PC-9 (cell line): ENCODE measurements around the gene KCNK2. TPM values are rescaled to one million over a fixed set of nuclear protein-coding genes. Genes with fewer than 3 reads are reported as not detected.

Experiments
- BruUV-seq: library from RNA; stranded (reverse); fragments of 400-500 nt; replicated peaks from 2 replicates; lab custom pipeline; 2021; lab: Mats Ljungman, UMichigan
- CTCF ChIA-PET: fragments of 300-600 bp; sonication (Branson Sonifier 250); formaldehyde crosslinking; loops from one replicate; lab custom pipeline; 2022; ENCODE audit warnings: antibody characterized with exemption; lab: Charles Lee
- POLR2A ChIA-PET: fragments of 300-600 bp; sonication (Branson Sonifier 250); formaldehyde crosslinking; loops from one replicate; lab custom pipeline; 2022; ENCODE audit warnings: antibody characterized with exemption; ENCODE audit not compliant: unreplicated experiment; lab: Charles Lee
- DNase-seq, 2 experiments: peaks; one replicate each; pipeline versions ENCODE4 v3.0.0 to v3.0.0-alpha.2; 2015 to 2022; ENCODE audit warnings: mixed read lengths in 1 of 2
- H2AFZ ChIP-seq: fragments of 200-600 bp; sonication (generic); 2 replicates; pipeline ENCODE4 v1.8.1; 2017; ENCODE audit warnings: antibody characterized with exemption
- H3F3A ChIP-seq: fragments of 200-600 bp; sonication (generic); 2 replicates; pipeline ENCODE4 v1.8.1; 2017; ENCODE audit warnings: antibody characterized with exemption, mild to moderate bottlenecking, low read depth; ENCODE audit not compliant: insufficient read depth
- H3K27ac ChIP-seq: fragments of 200-600 bp; sonication (generic); 2 replicates; pipeline ENCODE4 v1.6.1; 2016; ENCODE audit warnings: mixed run types
- H3K27me3 ChIP-seq: fragments of 200-600 bp; sonication (generic); 2 replicates; pipeline ENCODE4 v1.6.1; 2016; ENCODE audit warnings: low read depth, mixed run types; ENCODE audit not compliant: insufficient read depth
- H3K36me3 ChIP-seq: fragments of 200-600 bp; sonication (generic); 2 replicates; pipeline ENCODE4 v1.6.1; 2016; ENCODE audit warnings: low read depth, mixed run types
- H3K4me1 ChIP-seq: fragments of 200-600 bp; sonication (generic); replicated peaks from 2 replicates; pipeline ENCODE4 v1.6.1; 2016; ENCODE audit warnings: mixed run types; ENCODE audit not compliant: insufficient read depth
- H3K4me2 ChIP-seq: fragments of 200-600 bp; sonication (generic); 2 replicates; pipeline ENCODE4 v1.6.1; 2017; ENCODE audit warnings: mixed run types
- H3K4me3 ChIP-seq: fragments of 200-600 bp; sonication (generic); 2 replicates; pipeline ENCODE4 v1.6.1; 2016; ENCODE audit warnings: mixed run types
- H3K79me2 ChIP-seq: fragments of 200-600 bp; sonication (generic); 2 replicates; pipeline ENCODE4 v1.6.1; 2017; ENCODE audit warnings: low read depth, mixed run types
- H3K9me2 ChIP-seq: fragments of 200-600 bp; sonication (generic); 2 replicates; pipeline ENCODE4 v1.8.1; 2017; ENCODE audit warnings: mild to moderate bottlenecking; ENCODE audit not compliant: insufficient read depth
- H3K9me3 ChIP-seq: fragments of 200-600 bp; sonication (generic); 2 replicates; pipeline ENCODE4 v1.8.1; 2016; ENCODE audit warnings: low read depth; ENCODE audit not compliant: insufficient read depth
- H4K20me1 ChIP-seq: fragments of 200-600 bp; sonication (generic); 2 replicates; pipeline ENCODE4 v1.8.1; 2017; ENCODE audit not compliant: insufficient read depth
- CTCF ChIP-seq: fragments of 200-600 bp; sonication (generic); conservative IDR thresholded peaks from 2 replicates; pipeline ENCODE4 v1.6.1; 2017; ENCODE audit warnings: mixed run types, antibody characterized with exemption, mild to moderate bottlenecking, moderate library complexity
- EZH2 ChIP-seq: fragments of 200-600 bp; sonication (generic); IDR thresholded peaks from 2 replicates; pipeline ENCODE4 v1.8.0; 2017; ENCODE audit warnings: antibody characterized with exemption, low read depth
- intact Hi-C: fragments of 100-400 bp; cut with micrococcal nuclease; formaldehyde crosslinking; loops from one replicate; pipeline ENCODE4 v1.10.0; 2022; ENCODE audit not compliant: unreplicated experiment
- total RNA-seq: library from RNA; stranded (reverse); gene quantifications from 2 replicates; pipeline ENCODE4 v1.2.3, GENCODE V29; 2021

KCNK2 gene
- total RNA-seq, 1 experiment from 2014 or later = 0.90 TPM

GRCh38 chr1:215210167-215210566, 127.6 kb downstream of the KCNK2 start:
- Histone ChIP-seq H4K20me1 (no peaks in the 10 kb centered on the region), H3K79me2 (no peaks in the 10 kb centered on the region), H3K36me3 (no peaks in the 10 kb centered on the region), H3K4me3 (no peak overlapping the region), H3K27ac (no peak overlapping the region), H3K9me3 (no peaks in the 10 kb centered on the region), H3F3A (no peaks in the 10 kb centered on the region), H3K27me3 (no peaks in the 10 kb centered on the region), H3K9me2 (no peaks in the 10 kb centered on the region), H3K4me2 (no peak overlapping the region), H3K4me1 (no peaks in the 10 kb centered on the region), H2AFZ (no peak overlapping the region)
- BruUV-seq = no TSS peak
- intact Hi-C loops = no loop called here
- ChIA-PET CTCF (no interaction called here), POLR2A (no interaction called here)
- DNase-seq = no peak
- TF ChIP-seq EZH2 (no peak), CTCF (no peak)

- Histone ChIP-seq H4K20me1 (no peaks in the 10 kb centered on the region), H2AFZ (no peak overlapping the region), H3K4me1 (no peaks in the 10 kb centered on the region), H3F3A (no peaks in the 10 kb centered on the region), H3K36me3 (no peaks in the 10 kb centered on the region), H3K4me3 (no peak overlapping the region), H3K79me2 (no peaks in the 10 kb centered on the region), H3K9me2 (no peaks in the 10 kb centered on the region), H3K27me3 (no peaks in the 10 kb centered on the region), H3K9me3 (no peaks in the 10 kb centered on the region), H3K4me2 (no peak overlapping the region), H3K27ac (no peak overlapping the region)
- ChIA-PET POLR2A (interaction anchor here (0.6 kb wide), 1 partner anchor 182 kb away, joined by 15 read pairs; no protein-coding TSS in a partner anchor), CTCF (no interaction called here)
- intact Hi-C loops = no loop called here
- DNase-seq = no peak
- TF ChIP-seq EZH2 = no peak
- TF ChIP-seq CTCF = no peak
- no TSS peak for BruUV-seq
Observed at GRCh38 chr1:215215846-215216245, 133.3 kb downstream of the KCNK2 start.

- Histone ChIP-seq H3K4me3 (no peak overlapping the region), H2AFZ (no peak overlapping the region), H3K27ac (no peak overlapping the region), H3K79me2 (no peaks in the 10 kb centered on the region), H3K36me3 (no peaks in the 10 kb centered on the region), H3F3A (no peaks in the 10 kb centered on the region), H3K4me1 (no peaks in the 10 kb centered on the region), H3K9me2 (no peaks in the 10 kb centered on the region), H4K20me1 (no peaks in the 10 kb centered on the region), H3K9me3 (no peaks in the 10 kb centered on the region), H3K27me3 (no peaks in the 10 kb centered on the region), H3K4me2 (no peak overlapping the region)
- no TSS peak for BruUV-seq
- ChIA-PET POLR2A (no interaction called here), CTCF (no interaction called here)
- intact Hi-C loops = no loop called here
- DNase-seq = no peak
- no peak for TF ChIP-seq EZH2
Observed at GRCh38 chr1:215219372-215219771, 136.8 kb downstream of the KCNK2 start.

GRCh38 chr1:215220346-215220745, 137.8 kb downstream of the KCNK2 start:
- no peak overlapping the region for H2AFZ ChIP-seq
- DNase-seq = no peak

More at GRCh38 chr1:215220346-215220745, 137.8 kb downstream of the KCNK2 start:
- Histone ChIP-seq H3K27ac (no peak overlapping the region), H3K9me3 (no peaks in the 10 kb centered on the region), H3K4me2 (no peak overlapping the region), H3K9me2 (no peaks in the 10 kb centered on the region), H3K27me3 (no peaks in the 10 kb centered on the region), H3F3A (no peaks in the 10 kb centered on the region), H3K4me1 (no peaks in the 10 kb centered on the region), H3K36me3 (no peaks in the 10 kb centered on the region), H3K4me3 (no peak overlapping the region), H3K79me2 (no peaks in the 10 kb centered on the region), H4K20me1 (no peaks in the 10 kb centered on the region)
- CTCF ChIA-PET = no interaction called here
- TF ChIP-seq EZH2 (no peak), CTCF (no peak)
- intact Hi-C loops = no loop called here
- POLR2A ChIA-PET = interaction anchor here (0.5 kb wide), 1 partner anchor 64 kb away, joined by 6 read pairs; no protein-coding TSS in a partner anchor
- no TSS peak for BruUV-seq
